ENCODE measurements around the gene TNFAIP2. TPM values are rescaled to one million over a fixed set of nuclear protein-coding genes. Genes with fewer than 3 reads are reported as not detected.

Gene TNFAIP2
- total and polyA plus RNA-seq, 4 donors, result 8.9 to 32.0 (median 22.4) TPM

- TF ChIP-seq TAF1 (conservative IDR thresholded peaks at IDR 0.05) (no peak), ATF3 (IDR thresholded peaks at IDR 0.05) (no peak), GABPA (IDR thresholded peaks at IDR 0.05 in 1 of 2, conservative IDR thresholded peaks at IDR 0.05 in 1 of 2) (no peak), FOXA2 (IDR thresholded peaks at IDR 0.05) (no peak)
- peaks cover 2 to 11% (median 6%) of the 10 kb centered on the region in 4 donors for H3K36me3 ChIP-seq (ENCODE audit: control insufficient read depth in 4 of 4, insufficient read depth in 3 of 4, low read depth in 1 of 4, low read length in 3 of 4)
Observed at GRCh38 chr14:103133210-103134140, 10.2 kb downstream of the TNFAIP2 start.

DNA sequence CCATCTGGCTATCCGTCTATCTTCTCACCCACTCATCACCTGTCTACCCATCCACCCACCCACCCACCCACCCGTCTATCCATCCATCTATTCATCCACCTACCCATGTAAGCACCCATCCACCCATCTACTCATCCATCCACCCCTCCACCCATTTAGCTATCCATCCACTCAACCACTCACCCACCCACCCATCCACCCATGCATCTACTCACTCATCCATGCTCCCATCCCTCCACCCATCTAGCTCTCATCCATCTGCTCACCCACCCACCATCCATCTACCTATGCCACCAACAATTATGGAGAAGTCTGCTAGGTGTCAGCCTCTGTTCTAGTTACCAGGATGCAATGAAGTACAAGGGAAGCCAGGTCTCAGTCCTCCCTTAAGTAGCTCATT is 11.1 kb downstream of the TNFAIP2 start:
- WGBS, result 76% methylated on average over 2 of the region's 2 CpGs
- Histone ChIP-seq H3K4me1 (ENCODE audit: control insufficient read depth in 4 of 4, insufficient read depth in 4 of 4, low read length in 3 of 4) (peaks cover 4 to 21% (median 11%) of the 10 kb centered on the region in 4 donors), H3K9ac (ENCODE audit: low read depth in 1 of 2, low read length in 2 of 2) (no peak overlapping the region), H3K4me3 (ENCODE audit: low read depth in 1 of 3, low read length in 3 of 3) (no peak overlapping the region), H3K27ac (ENCODE audit: low read depth in 1 of 2, low read length in 2 of 2) (no peak overlapping the region), H3K27me3 (ENCODE audit: control insufficient read depth in 4 of 4, insufficient read depth in 4 of 4, low read length in 3 of 4) (no peaks in the 10 kb centered on the region), H3K36me3 (ENCODE audit: control insufficient read depth in 4 of 4, insufficient read depth in 3 of 4, low read depth in 1 of 4, low read length in 3 of 4) (peaks cover 2 to 11% (median 6%) of the 10 kb centered on the region in 4 donors), H3K9me3 (ENCODE audit: control insufficient read depth in 4 of 4, low read length in 3 of 4) (no peaks in the 10 kb centered on the region)
- no peak for DNase-seq (ENCODE audit: low spot score)
- TF ChIP-seq HNF4G (IDR thresholded peaks at IDR 0.05) (no peak), HNF4A (conservative IDR thresholded peaks at IDR 0.05) (no peak), SP1 (IDR thresholded peaks at IDR 0.05) (no peak), CTCF (IDR thresholded peaks at IDR 0.05; ENCODE audit: low read depth, low read length, missing input control) (no peak), JUND (IDR thresholded peaks at IDR 0.05) (no peak), YY1 (IDR thresholded peaks at IDR 0.05) (no peak), ZBTB33 (IDR thresholded peaks at IDR 0.05) (no peak), FOXA1 (IDR thresholded peaks at IDR 0.05) (no peak), FOXA2 (IDR thresholded peaks at IDR 0.05) (no peak), MAX (IDR thresholded peaks at IDR 0.05) (no peak), RAD21 (IDR thresholded peaks at IDR 0.05) (no peak), GABPA (IDR thresholded peaks at IDR 0.05 in 1 of 2, conservative IDR thresholded peaks at IDR 0.05 in 1 of 2) (no peak), NR2F2 (IDR thresholded peaks at IDR 0.05) (no peak), EGR1 (IDR thresholded peaks at IDR 0.05; ENCODE audit: low read depth in 2 of 2) (no peak), ATF3 (IDR thresholded peaks at IDR 0.05) (no peak), RXRA (IDR thresholded peaks at IDR 0.05) (no peak), TAF1 (conservative IDR thresholded peaks at IDR 0.05) (no peak)
- TF ChIP-seq, protein P1, sequence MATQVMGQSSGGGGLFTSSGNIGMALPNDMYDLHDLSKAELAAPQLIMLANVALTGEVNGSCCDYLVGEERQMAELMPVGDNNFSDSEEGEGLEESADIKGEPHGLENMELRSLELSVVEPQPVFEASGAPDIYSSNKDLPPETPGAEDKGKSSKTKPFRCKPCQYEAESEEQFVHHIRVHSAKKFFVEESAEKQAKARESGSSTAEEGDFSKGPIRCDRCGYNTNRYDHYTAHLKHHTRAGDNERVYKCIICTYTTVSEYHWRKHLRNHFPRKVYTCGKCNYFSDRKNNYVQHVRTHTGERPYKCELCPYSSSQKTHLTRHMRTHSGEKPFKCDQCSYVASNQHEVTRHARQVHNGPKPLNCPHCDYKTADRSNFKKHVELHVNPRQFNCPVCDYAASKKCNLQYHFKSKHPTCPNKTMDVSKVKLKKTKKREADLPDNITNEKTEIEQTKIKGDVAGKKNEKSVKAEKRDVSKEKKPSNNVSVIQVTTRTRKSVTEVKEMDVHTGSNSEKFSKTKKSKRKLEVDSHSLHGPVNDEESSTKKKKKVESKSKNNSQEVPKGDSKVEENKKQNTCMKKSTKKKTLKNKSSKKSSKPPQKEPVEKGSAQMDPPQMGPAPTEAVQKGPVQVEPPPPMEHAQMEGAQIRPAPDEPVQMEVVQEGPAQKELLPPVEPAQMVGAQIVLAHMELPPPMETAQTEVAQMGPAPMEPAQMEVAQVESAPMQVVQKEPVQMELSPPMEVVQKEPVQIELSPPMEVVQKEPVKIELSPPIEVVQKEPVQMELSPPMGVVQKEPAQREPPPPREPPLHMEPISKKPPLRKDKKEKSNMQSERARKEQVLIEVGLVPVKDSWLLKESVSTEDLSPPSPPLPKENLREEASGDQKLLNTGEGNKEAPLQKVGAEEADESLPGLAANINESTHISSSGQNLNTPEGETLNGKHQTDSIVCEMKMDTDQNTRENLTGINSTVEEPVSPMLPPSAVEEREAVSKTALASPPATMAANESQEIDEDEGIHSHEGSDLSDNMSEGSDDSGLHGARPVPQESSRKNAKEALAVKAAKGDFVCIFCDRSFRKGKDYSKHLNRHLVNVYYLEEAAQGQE (IDR thresholded peaks at IDR 0.05), result no peak

More at GRCh38 chr14:103133210-103134140, 10.2 kb downstream of the TNFAIP2 start:
- Histone ChIP-seq H3K4me3 (ENCODE audit: low read depth in 1 of 3, low read length in 3 of 3) (no peak overlapping the region), H3K9ac (ENCODE audit: low read depth in 1 of 2, low read length in 2 of 2) (no peak overlapping the region), H3K27me3 (ENCODE audit: control insufficient read depth in 4 of 4, insufficient read depth in 4 of 4, low read length in 3 of 4) (no peaks in the 10 kb centered on the region), H3K27ac (ENCODE audit: low read depth in 1 of 2, low read length in 2 of 2) (no peak overlapping the region), H3K4me1 (ENCODE audit: control insufficient read depth in 4 of 4, insufficient read depth in 4 of 4, low read length in 3 of 4) (peaks cover 4 to 25% (median 13%) of the 10 kb centered on the region in 4 donors), H3K9me3 (ENCODE audit: control insufficient read depth in 4 of 4, low read length in 3 of 4) (no peaks in the 10 kb centered on the region)
- WGBS, result 94% methylated on average over 25 of the region's 25 CpGs
- DNase-seq (ENCODE audit: low spot score), result no peak

All from liver (tissue), 9 donors.